Endothelial cell of hepatic sinusoid (primary cell): ENCODE measurements around the gene ETV5.

Experiments
- in situ Hi-C: cut with HindIII; loops from 2 replicates; pipeline ENCODE4 v1.10.0; 2017; ENCODE audit warnings: low sequenced_read_pairs

The ETV5 gene

DNA sequence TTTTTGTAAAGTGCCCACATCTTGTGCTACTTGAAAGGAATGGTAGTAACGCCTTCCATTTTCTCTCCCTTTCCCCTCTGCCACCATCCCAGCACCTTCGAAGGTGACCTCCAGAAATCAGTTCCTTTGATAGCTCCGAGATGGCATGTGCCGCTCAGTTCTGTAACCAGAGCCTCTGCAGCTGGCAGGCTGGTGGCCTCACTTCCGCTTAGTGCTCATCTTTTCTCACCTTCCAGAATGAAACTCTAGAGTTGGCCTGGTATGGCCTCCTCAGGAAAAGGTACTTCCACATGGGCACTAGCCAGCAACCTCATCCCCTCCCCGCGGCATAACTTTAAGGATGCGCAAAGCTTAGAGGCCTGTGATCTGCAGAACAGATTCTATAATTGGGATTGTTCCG is 38.8 kb downstream of the ETV5 start:
- in situ Hi-C loops, result no loop called here

DNA sequence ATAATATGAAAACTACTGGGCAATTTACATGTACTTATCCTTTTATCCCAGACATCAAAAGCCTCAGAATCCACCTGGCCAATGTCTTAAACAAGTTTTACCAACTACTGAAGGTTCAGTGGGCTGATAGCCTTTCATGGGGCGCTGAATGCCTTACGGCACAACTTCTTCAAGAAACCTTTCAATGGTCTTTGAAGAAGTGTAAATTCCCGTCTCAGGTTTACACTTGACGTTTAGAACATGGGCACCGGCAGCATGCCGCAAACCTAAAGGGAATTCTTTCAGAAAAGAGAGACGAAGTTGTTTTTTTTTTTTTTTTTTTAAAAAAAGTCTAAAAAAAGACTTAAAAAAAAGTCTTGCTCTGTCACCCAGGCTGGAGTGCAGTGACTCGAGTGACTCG is 39.7 kb downstream of the ETV5 start:
- in situ Hi-C loops, result no loop called here

DNA sequence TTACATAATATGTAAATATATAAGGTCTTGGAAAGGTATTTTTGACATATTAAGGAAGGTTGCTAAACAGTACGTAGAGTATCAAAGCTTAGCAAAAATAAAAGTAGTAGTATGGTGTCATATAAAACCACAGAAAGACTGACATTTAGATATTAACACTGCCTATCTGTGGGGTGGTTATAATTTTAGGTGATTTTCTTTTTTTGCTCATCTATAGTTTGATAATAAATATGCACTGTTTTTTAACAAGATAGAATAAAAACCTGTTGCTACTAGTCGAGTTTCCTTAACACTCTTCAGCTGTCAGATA is 40.7 kb downstream of the ETV5 start:
- in situ Hi-C loops, result no loop called here

DNA sequence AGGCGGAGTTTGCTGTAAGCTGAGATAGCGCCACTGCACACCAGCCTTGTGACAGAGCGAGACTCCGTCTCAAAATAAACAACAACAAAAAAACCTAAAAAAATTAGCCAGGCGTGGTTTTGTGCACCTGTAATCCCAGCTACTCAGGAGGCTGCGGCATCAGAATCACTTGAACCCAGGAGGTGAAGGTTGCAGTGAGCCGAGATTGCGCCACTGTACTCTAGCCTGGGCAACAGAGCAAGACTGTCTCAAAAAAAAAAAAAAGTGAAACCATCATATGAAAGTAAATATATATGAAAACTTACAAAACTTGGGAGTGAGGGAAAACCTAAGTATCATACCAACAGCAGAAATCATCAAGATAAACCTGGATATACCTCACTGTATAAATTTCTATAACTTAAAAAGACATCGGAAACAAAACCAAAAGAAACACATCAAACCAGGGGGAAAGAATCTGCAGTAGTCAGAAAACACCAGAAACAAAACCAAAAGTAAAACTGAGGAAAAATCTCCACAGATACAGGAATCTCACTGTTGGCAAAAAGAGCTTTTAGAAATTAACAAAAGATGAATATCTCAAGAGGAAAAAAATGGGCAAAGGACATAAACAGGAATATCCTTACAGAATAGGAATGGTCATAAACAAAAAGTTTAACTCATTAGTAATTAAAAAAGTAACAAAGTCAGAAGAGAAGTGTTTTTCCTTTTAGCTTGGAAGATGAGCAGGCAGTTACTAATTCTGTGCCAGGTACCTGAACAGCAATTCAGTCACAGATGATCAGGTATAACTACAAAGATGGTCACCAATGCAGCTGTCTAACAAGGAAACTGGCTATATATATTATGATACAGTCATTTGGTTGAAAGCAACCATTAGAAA is 41.3 kb downstream of the ETV5 start:
- in situ Hi-C loops, result no loop called here

DNA sequence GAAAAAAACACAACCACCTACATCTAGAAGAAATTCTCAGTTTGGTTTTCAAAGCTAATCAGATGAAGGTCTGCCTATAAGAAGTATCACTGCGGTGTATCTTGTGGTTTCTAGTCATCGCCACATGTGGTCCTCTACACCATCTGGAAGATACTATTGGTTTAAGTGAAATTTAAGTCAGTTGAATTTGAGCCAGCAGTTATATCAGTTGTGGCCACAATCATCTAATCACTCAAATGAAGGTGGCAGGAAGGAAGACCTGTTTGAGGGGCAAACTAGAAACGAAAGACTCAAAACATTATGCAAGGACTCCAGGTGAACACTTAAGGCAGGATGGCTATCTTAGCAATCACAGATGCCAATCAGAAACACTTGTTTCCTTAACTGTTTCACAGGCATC is 48.7 kb downstream of the ETV5 start:
- in situ Hi-C loops, result no loop called here

DNA sequence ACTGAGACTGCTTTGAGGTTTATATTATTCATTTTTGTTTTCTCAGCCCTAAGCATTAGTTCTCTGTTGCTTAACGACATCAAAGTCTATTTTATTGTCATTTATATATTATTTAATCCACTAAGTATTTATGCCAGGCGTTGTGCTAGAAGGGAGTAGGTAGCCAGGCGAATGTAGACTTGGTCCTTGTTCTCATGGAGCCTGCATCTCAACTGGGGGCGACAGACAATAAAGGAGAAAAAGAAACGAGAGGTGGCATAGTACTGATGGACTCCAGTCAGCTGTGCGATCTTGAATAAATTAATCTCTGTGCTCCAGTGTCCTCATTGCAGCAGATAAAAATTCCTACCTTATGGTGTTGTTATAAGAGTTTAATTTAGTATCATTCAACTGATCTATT is 49.7 kb downstream of the ETV5 start:
- in situ Hi-C loops, result no loop called here

DNA sequence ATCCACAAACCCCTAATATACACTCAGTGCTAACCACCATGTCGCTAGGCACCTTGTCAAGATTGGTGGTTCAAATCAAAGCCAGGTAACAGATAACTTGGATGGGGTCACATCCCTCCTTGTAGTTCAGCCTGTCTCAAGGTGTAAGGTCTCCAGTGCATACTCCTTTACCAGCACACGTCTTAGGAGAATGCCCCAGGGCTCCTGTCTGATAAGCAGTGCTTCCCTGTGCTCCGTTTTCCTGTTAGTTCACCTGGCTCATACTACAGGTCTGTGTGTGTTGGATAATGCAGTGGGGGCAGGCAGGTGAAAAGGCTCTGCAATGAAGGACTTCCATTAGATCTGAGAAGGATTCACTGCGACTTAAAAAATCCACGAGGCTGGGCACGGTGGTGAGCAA is 50.7 kb downstream of the ETV5 start:
- in situ Hi-C loops, result no loop called here

DNA sequence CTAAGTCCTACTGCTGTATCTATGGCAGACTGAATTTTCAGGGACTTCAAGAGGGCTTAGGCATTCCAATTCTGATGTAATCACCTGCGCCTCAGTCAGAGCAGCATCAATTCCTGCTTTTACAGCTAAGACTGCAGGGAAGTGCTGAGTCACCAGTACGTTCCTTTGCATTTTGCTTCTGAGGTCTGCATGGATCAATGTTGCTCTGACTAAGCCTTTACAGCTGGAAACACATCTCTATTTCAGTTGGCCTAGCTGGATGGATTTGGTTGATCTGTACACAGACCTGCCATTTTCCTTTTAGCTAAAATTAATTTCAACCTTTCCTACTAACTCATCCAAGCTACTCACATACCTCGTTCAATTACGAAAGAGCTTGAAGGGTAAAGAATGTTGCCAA is 51.3 kb downstream of the ETV5 start:
- in situ Hi-C loops, result no loop called here

DNA sequence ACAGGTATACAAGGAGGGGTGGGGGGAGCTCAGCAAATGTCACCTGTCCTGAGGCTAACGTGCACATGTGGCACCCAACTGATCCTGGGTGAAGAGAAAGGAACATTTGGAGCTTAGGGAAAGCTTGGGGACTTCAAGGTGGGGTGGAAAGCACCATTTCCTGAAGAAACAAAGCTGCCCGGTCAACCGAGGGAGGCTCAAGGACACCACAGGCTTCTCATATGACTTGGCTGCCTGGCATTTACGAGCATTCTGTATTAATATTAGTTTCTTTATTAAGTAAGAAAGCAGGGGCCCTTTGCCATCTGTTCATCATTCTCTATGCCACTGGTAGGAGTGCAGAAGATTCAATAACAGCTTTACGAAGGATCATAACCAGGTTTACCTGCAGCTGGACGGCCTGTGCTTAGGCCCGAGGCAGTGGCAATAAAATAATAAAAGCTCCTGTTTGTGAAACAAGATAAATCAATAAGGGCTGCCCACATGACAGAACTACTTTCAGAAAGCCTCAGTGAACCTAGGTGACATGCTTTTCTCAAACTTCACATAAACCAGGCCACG is 54.0 kb downstream of the ETV5 start:
- in situ Hi-C loops, result no loop called here

DNA sequence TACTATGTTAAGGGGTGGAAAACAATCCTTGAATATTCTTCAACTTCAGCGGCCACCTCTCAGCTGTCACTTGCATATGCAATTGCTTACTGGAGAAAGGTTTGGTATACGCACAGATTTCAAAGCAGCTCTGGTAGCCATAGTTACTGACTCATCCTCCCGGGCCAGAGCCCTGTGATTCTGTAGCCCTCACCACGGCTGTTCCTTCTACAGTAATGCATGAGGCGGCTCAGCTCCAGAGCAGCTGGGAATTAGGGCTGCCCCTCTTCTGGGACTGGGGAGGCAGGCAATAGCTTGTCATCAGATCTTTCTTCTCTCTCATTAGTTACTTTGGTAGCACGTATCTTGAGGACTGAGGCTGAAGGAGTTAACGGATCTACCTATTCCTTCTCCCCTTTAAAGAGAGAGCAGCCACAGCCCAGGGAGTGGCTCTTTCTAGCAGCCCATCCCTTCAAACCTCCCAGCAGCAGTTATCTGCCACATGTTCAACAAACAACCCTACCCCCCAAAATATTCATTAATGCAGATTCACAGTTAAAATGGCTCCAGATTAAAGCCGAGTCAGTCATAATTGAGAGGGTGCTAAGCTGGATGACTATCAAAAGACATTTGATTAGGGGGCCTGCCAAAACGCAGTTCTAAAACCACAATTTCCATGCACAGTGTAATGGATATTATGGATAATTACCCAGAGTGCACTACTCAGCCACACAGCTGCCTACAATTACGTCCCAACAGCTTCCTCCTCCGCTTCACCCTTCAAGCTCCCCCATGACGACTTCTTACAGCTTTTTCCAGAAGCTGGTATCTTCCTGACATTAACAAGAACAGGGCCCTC is 54.7 kb downstream of the ETV5 start:
- in situ Hi-C loops, result no loop called here

DNA sequence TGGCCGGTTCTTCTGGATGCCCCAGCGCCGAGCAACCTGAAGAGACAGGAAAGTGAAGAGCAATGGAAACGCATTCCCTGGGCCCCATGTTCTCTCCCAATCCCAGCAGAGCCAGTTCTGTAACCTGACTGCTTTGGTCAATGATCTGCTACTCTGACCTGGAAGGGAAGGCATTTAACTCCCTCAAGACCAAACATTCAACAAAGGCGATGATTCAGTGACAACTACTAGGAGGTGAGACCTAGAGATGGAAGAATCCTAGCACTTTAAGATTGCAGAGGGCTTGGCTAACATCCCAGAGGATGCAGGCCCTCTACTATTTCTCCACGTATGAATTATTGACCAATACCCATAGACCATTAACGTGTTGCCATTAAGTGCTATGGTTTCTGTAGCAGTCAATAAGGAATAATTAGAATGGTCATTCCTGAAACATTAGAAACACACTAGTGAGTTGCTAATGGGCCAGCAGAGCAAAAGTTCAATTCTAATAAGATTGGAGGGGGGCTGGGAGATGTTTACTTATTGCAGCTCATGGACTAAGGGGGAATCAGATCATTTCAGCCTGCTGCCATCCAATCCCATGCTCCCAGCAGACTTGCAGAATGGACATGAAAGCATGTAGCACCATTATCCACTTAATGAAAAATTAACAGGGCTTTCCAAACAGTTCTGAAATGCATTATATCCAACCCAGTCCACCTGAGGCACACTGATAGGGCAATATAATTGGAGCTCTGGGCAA is 56.6 kb downstream of the ETV5 start:
- in situ Hi-C loops, result no loop called here

DNA sequence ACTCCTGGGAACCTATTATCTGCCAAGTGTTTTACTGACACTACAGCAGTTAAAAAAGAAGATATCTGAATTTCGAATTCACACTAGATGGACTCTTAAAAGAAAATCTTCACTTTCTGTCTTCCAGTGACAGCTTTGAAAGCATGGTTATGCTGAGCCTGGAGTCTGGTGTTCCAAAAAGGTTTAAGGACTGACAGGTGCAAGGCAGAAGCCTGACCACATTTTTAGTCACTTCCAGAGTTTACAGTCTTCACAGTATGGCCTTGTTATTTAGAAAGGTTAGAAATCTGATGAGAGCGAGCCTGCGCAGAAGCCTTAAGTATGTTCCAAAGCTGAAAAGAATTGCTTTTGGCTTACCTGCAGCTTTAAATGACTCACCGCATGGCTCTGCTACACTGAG is 59.9 kb downstream of the ETV5 start:
- in situ Hi-C loops, result loop anchor here (10.0 kb wide), 1 partner anchor 74 kb away; no protein-coding TSS in a partner anchor

DNA sequence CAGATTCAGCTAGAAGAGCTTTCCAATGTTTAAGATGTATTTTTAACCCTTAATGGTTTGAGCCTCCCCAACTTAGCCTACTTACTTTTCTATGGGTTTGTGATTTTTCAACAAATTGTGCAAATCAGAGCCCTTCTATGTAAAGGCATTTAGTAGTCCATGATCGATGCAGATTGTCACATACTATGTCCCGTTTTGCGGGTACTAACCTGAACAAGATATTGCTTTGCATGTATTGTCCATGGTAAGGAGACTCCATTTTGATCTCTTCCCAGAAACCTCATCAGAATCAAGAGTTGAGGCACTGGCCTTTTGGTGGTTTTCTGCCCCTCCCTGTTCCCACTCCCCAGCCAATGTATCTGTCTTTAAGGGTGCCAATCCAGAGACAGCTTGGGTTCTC is 60.8 kb downstream of the ETV5 start:
- in situ Hi-C loops, result loop anchor here (10.0 kb wide), 1 partner anchor 73 kb away; no protein-coding TSS in a partner anchor

DNA sequence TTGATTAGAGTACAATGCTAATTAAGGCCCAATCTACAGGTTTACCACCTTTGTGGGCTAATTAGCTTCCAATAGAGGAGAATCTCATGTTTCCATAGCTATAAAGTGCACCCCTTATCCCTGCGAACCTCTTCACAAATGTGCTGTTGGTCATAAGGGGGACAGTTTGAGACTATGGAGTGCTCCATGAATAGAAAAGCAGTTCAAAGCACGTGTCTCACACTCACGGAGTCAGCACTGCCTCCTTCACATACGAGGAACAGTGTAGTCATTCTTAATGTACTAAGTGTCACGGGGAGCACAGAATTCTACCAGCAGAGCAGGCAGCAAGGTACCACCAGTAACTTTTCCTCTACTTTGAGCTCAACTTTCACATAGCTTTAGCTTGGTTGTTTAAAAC is 62.1 kb downstream of the ETV5 start:
- in situ Hi-C loops, result loop anchor here (10.0 kb wide), 1 partner anchor 72 kb away; no protein-coding TSS in a partner anchor

DNA sequence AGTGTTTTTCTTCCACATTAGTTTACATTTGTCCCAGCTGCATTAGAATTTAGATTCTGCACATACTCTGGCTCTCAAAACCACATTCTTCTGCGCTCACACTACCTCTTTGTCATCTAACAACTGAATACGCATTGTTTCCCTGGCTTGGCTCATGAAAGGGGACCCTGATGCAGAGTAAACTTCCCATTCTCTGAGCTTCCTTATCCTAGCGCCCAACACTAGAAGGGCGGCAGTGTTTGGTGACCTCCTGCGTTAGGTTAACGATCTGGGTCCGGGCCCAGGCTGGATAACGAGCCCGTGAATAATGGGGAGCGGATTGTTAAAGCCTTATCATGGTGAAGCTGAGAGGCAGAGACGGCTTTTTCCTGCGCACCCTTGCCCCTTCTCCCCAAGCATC is 63.9 kb downstream of the ETV5 start:
- in situ Hi-C loops, result loop anchor here (10.0 kb wide), 1 partner anchor 70 kb away; no protein-coding TSS in a partner anchor

DNA sequence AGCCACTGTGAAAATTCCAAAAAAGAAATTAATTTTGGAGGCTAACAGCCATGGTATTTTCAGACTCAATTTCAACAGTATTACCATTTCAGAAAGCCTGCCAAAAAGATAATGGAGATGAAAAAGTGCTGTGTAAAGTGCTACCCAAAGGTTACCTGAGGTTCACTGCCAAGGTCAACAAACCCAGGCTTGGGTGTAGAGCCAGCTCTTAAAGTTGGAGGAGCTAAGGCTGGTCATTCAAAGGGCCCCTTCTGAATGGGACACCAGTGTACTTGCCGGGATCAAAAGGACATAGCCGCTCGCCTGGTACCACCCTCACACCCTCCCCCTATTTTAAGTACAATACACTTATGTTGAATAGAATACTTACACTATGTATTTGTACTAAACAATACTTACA is 64.5 kb downstream of the ETV5 start:
- in situ Hi-C loops, result loop anchor here (10.0 kb wide), 1 partner anchor 70 kb away; no protein-coding TSS in a partner anchor

DNA sequence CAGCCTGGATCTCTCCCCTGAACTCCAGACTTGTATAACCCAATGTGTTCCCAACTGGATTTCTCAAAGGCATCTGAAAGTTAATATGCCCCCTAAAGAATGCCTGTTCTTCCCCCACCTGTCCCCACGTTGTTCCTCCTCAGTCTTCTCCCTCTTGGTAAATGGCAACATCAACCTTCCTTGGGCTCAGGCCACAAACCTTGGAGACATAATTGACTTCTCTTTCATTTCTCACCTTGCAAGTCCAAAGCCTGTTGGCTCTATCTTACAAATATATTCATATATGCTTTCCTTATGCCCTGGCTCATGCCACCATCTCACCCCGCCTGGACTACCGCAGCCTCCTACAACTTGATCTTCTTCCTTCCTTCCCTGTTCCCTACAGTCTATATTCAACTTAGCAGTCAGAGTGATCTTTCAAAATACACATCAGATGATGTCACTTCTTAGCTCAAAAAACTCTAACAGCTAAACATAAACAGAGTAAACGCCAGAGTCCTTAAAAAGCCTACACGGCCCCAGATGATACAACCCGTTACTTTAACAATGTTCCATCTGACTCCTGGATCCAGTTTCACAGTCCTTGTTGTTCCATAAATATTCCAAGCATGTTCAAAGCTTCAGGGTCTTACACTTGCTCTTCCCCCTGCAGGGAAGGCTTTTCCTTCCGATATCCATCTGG is 66.2 kb downstream of the ETV5 start:
- in situ Hi-C loops, result loop anchor here (10.0 kb wide), 1 partner anchor 68 kb away; no protein-coding TSS in a partner anchor

DNA sequence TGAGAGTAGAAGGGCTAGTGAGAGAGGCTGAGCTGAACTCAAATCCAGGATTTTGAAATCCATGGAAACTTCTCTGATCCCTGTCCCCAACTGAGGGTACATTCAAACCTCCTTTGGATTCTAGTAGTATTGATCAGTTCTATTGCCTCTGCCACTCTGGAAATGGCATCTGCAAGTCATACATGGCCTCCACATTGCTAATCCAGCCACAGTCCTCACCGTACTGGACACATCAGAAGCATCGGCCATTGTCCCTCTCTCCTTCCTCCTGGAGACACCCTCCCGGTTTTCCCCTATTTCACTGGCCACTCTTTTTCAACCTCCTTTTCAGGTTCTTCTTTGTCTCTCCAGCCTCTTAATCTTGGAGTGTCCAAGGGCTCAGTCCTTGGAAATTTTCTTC is 66.9 kb downstream of the ETV5 start:
- in situ Hi-C loops, result loop anchor here (10.0 kb wide), 1 partner anchor 67 kb away; no protein-coding TSS in a partner anchor

DNA sequence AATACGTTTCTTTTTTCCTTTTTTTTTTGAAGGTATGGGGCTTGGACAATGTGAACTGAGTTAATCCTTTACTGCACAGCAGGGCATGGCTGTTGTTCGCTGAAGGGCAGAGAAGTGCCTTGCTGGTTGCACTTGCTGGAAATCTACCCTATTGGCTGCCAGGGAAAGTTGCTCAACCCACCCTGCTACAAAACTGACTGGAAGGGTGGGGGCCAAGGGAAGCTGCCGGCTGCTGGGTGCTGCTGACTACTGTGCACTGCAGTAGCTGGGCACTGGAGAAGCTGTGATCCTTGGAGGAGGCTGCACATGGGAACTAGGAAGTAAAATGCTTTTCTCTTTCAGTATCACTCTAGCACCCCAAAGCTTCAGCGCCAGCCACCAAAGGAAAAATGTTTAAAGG is 70.5 kb downstream of the ETV5 start:
- in situ Hi-C loops, result no loop called here

DNA sequence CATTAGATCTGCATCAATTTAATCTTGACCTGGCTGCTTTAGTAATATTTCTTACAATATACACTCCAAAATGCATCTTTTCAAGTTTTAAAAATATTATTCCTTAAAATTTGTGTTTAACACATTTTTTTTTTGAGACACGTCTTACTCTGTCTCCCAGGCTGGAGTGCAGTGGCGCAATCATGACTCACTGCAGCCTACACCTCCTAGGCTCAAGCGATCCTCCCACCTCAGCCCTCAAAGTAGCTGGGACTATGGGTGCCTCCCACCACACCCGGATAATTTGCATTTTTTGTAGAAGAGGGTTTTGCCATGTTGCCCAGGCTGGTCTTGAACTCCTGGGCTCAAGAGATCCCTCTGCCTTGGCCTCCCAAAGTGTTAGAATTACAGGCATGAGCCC is 73.6 kb downstream of the ETV5 start:
- in situ Hi-C loops, result no loop called here
